Left colon (tissue), 2 donors: ENCODE results near the gene PCAT6. TPM values are rescaled to one million over a fixed set of nuclear protein-coding genes. Genes with fewer than 3 reads are reported as not detected.
A peak's percentile ranks its signal among the peaks of the same experiment; 100 is the strongest.
"Not testable (repeated sequence)": the region's sequence is repeated elsewhere in the genome, so short reads cannot be mapped to it uniquely, and the experiment has no call there.

Experiments used
- ATAC-seq: fragments of 200-7000 bp; cut with Tn5 transposase; one replicate; pipeline ENCODE4 v1.9.1; 2020; ENCODE audit warnings: mild to moderate bottlenecking, moderate library complexity
- DNase-seq, 2 donors: peaks; one replicate each; pipeline ENCODE4 v3.0.0-alpha.2; 2020
- intact Hi-C, 2 donors: fragments of 100-400 bp; cut with DNase I in 1 of 2; cut with micrococcal nuclease in 1 of 2; formaldehyde crosslinking; loops; one replicate each; pipeline versions ENCODE4 v1.11.2 to v1.14.0; 2022; cut with DNase I, micrococcal nuclease
- long read RNA-seq: library from polyadenylated mRNA; unstranded; transcript quantifications from one replicate; pipeline ENCODE4 v2.0.0, GENCODE V29; 2021
- total RNA-seq, 2 donors: library from RNA; stranded (reverse); fragmentation: NEBNext Ultra II Directional; extraction: Animal tissue kit (Norgen Biotek cat#: 25700); gene quantifications; one replicate each; pipeline ENCODE4 v1.2.1, GENCODE V29; 2021
- donor health status: DM: no; HTN: no; CAD: no.
- donor health status: DM: yes; HTN: yes; CAD: no.

The PCAT6 gene
- total RNA-seq = 1 to 10 TPM; 1.2 to 1.4 TPM
- long read RNA-seq = 0 reads

GRCh38 chr1:202810615-202811295, at the start of gene PCAT6:
Gene PCAT6 (plus strand): TSS chr1:202810954.
- peak; percentile 80 for ATAC-seq
- peak; percentile 96 for DNase-seq
- intact Hi-C loops = no loop called here

DNA sequence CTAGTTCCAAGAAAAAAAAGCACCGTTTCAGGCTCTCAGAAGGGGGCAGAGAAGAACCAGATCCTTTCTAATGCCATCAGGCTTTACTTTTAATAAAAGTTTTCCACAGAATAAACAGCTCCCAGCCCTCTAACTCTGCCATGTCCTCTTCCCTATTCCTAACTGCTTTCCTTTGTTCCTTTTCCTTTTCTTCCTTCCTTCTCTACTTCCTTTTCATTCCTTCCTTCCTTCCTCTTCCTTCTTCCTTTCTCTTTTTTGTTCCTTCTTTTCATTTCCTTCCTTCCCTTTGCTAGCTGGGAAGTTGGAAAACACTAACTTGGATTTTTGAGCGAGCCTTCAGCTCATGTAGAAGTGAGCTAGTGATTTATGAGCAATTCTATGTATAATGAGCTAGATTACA, 48.7 kb upstream of the PCAT6 start:
- ATAC-seq (no peak), DNase-seq (no peak)
- intact Hi-C loops = no loop called here

- intact Hi-C loops = no loop called here
- no peak for ATAC-seq
- DNase-seq = no peak
Measured at GRCh38 chr1:202765721-202766120, 45.0 kb upstream of the PCAT6 start.

- DNase-seq (no peak), ATAC-seq (no peak)
- intact Hi-C loops = no loop called here
Measured at GRCh38 chr1:202770135-202770534, 40.6 kb upstream of the PCAT6 start.

DNA sequence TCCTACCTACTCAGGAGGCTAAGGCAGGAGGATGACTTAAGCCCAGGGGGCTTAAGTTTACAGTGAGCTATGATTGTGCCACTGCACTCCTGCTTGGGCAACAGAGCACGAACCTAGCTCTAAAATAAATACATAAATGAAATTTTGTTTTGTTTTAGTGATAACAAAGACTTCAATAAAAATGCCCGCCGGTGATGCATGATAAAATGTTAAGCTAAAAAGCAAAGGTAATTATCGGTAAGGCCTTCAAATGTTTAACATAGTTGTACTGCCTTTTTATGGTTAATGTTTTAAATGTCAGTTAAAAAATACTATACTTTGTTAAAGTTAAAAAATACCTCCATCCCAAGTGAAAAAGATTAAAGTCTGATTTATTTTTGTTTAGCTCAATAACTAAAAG, 29.6 kb upstream of the PCAT6 start:
- DNase-seq (no peak), ATAC-seq (no peak)
- intact Hi-C loops = no loop called here

DNA sequence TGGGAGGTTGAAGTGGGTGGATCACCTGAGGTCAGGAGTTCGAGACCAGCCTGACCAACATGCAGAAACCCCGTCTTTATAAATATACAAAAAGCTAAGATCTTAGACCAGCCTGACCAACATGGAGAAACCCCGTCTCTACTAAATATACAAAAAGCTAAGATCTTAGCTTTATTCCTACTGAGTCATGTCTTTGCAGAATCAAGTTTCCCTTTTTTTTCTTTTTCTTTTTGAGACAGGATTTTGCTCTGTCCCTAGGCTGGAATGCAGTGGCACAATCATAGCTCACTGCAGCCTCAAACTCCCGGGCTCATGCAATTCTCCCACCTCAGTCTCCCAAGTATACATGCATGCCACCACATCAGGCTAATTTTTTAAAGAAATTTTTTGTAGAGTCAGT, 23.9 kb upstream of the PCAT6 start:
- DNase-seq (no peak), ATAC-seq (no peak)
- intact Hi-C loops = no loop called here

- peak; percentile 87 for ATAC-seq
- DNase-seq = peak in 1 of 2 donors; percentile 45
- intact Hi-C loops = no loop called here
Measured at GRCh38 chr1:202788800-202789199, 22.0 kb upstream of the PCAT6 start.

GRCh38 chr1:202791077-202791747, 19.5 kb upstream of the PCAT6 start:
- DNase-seq = no peak
- intact Hi-C loops = no loop called here
- ATAC-seq = peak; percentile 67

GRCh38 chr1:202794051-202794740, 16.6 kb upstream of the PCAT6 start:
- no peak for ATAC-seq
- intact Hi-C loops = no loop called here

DNA sequence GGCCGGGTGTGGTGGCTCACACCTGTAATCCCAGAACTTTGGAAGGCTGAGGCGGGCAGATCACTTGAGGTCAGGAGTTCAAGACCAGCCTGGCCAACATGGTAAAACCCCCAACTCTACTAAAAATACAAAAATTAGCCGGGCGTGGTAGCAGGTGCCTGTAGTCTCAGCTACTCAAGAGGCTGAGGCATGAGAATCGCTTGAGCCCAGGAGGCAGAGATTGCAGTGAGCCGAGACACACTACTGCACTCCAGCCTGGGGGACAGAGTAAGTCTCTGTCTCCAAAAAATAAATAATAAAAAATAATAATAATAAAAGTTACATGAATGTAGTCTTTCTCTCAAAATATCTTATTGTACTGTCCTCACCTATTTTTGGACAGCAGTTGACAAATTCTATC, 15.8 kb upstream of the PCAT6 start:
- ATAC-seq, intact Hi-C loops, DNase-seq: not testable (repeated sequence)

More at GRCh38 chr1:202794051-202794740, 16.6 kb upstream of the PCAT6 start:
- DNase-seq = no peak

DNA sequence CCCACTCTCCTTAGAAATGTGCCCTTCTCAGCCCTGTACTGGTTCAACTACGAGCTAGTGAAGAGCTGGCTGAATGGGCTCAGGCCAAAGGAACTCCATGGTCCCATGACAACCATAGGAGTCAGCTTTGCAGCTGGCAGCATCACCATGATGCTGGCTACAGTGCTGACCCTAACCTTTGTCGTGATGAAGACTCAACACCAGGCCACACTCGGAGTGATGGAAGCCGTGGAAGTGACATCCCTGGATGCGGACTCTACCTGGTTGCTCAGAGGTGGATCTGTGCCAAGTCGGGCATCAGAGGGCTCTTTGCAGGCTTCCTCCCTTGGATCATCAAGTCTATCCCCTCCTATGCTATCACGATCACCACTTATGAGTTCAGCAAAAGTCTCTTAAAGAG, 14.1 kb upstream of the PCAT6 start:
- ATAC-seq = no peak
- intact Hi-C loops = no loop called here
- no peak for DNase-seq

- intact Hi-C loops = no loop called here
- ATAC-seq (no peak), DNase-seq (no peak)
Measured at GRCh38 chr1:202798260-202798659, 12.5 kb upstream of the PCAT6 start.

GRCh38 chr1:202798792-202799331, 11.9 kb upstream of the PCAT6 start:
- ATAC-seq (no peak), DNase-seq (no peak)
- intact Hi-C loops = no loop called here

DNA sequence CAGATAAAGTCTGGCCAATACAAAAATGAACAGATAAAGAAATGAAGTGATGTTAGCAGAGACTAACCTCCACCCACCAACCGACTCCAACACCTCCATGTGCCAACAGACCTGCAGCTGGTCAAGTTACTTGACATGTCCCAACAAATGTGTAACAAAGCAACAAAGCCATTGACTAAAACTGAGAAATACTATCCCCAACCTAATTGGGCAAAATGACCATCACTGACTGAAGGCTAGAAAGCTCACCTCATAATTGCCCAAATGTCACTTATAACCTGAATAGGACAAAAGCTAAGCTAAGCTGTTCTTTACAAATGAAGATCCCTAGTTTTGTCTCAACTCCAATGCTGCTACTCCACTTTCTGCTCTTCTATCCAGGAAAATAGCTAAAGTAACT, 10.0 kb upstream of the PCAT6 start:
- intact Hi-C loops = no loop called here
- no peak for ATAC-seq
- DNase-seq = no peak

DNA sequence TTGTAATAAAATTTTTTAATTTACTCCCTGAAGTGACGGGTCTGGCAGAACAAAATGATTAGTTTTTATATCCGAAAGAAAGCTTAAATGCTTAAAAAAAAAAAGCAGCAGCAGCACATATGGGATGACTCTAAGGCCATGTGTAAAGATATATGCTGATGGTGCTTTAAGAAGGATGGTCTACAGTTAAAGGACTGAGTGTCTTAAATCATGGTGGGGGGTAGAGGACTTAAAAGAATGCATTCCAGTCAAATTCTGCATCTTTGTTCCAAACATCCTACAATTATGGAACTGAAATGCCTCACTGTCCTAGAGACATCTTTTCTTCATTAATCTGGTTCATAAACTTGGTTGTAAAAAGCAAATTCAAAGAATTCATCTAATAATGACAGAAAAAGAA, 9.6 kb upstream of the PCAT6 start:
- intact Hi-C loops = no loop called here
- no peak for DNase-seq
- ATAC-seq = no peak

- ATAC-seq (no peak), DNase-seq (no peak)
- intact Hi-C loops = no loop called here
Measured at GRCh38 chr1:202802034-202802433, 8.7 kb upstream of the PCAT6 start.

GRCh38 chr1:202802998-202803932, 7.5 kb upstream of the PCAT6 start:
- no peak for ATAC-seq
- intact Hi-C loops = no loop called here

DNA sequence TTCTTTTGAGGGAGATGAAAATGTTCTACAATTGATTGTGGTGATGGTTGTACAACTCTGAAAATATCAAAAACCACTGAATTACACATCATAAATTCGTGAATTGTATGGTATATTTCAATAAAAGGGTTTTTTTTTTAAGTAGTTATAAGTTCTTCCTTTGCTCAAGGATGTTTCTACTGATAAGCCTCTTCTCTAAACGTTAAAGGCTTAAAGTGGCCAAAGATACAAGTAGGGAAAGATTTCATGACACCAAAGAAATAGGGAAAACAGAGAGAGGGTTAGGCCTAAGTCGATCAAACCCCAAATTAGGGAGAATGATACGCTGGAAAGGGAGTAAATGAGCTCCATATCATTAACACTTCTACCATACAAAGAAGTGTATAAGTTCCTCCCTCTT, 6.6 kb upstream of the PCAT6 start:
- DNase-seq (no peak), ATAC-seq (no peak)
- intact Hi-C loops = no loop called here

More at GRCh38 chr1:202802998-202803932, 7.5 kb upstream of the PCAT6 start:
- DNase-seq = no peak
